Esophagus muscularis mucosa (tissue), 4 donors: Measurements from ENCODE around the gene B4GALT7.
"Not testable (repeated sequence)": the region's sequence is repeated elsewhere in the genome, so short reads cannot be mapped to it uniquely, and the experiment has no call there.

Experiments used
- CTCF ChIP-seq, 3 experiments: fragments of 200-600 bp in 2 of 3; fragments of 450-650 bp in 1 of 3; sonication (generic) in 2 of 3; IDR thresholded peaks; one replicate each; pipeline ENCODE4 v1.5.1; 2017 to 2019; ENCODE audit warnings: antibody characterized with exemption in 3 of 3, mild to moderate bottlenecking in 2 of 3, moderate library complexity in 1 of 3
- EP300 ChIP-seq: sonication (generic); formaldehyde crosslinking; IDR thresholded peaks from one replicate; pipeline ENCODE4 v1.6.1; 2017; ENCODE audit warnings: antibody characterized with exemption
- POLR2AphosphoS5 ChIP-seq, 2 donors: sonication (generic); formaldehyde crosslinking; IDR thresholded peaks; one replicate each; pipeline ENCODE4 v1.6.1; 2017; ENCODE audit warnings: antibody characterized with exemption in 2 of 2

- TF ChIP-seq EP300; CTCF (IDR thresholded peaks at IDR 0.05); POLR2AphosphoS5 (IDR thresholded peaks at IDR 0.05): not testable (repeated sequence)
These were observed 58.6 kb downstream of the B4GALT7 start for GRCh38 chr5:177658542-177658941.
